ENCODE results near the gene TTC22.

Gene TTC22

DNA sequence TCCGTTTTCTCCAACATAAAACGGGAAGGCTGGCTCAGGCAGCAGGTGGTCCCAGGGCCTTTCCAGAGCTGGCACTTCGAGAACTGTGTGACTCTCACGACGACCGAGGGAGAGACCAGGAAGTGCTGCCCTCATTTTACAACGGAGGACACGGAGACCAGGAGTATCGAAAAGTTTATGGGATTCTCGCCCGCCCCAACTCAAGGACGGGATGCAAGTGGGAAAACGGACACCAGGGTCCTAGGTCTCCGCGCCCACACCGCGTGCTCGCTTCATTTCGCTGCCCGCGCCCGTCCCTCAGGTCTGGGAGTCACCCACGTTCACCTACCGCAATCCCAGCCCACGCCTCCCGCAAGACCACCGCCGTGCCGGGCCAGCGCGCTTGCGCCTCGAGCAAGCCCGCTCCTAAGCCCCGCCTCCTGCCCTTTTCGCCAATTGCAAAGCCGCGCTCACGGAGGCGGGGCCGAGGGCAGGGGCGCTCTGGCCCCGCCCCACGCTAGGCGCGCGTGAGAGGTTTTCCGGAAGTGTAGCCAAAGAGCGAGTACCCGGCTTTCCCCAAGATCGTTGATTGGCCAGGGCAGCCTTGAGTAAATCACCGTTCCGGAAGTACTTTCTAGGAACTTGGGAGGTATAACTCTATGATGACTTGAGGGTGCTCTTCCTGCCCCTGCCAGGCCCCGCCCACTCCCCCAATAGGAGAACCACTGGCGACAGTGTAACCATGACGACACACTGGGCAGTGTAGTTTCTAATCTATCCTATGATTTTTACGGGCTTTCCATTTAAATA is 36.8 kb downstream of the TTC22 start, which contains the start of gene PARS2:
PARS2 (minus strand) TSS at position 391 of the 789 bp plus-strand sequence. CDS start 5,362 bp downstream, outside the sequence.
- H3K4me3 ChIP-seq (ENCODE audit: low read depth, low read length) = peak within 1 kb of the TSS; percentile 94
- DNase-seq (ENCODE audit: low read depth) = peak; percentile 99
- TF ChIP-seq, protein P1, sequence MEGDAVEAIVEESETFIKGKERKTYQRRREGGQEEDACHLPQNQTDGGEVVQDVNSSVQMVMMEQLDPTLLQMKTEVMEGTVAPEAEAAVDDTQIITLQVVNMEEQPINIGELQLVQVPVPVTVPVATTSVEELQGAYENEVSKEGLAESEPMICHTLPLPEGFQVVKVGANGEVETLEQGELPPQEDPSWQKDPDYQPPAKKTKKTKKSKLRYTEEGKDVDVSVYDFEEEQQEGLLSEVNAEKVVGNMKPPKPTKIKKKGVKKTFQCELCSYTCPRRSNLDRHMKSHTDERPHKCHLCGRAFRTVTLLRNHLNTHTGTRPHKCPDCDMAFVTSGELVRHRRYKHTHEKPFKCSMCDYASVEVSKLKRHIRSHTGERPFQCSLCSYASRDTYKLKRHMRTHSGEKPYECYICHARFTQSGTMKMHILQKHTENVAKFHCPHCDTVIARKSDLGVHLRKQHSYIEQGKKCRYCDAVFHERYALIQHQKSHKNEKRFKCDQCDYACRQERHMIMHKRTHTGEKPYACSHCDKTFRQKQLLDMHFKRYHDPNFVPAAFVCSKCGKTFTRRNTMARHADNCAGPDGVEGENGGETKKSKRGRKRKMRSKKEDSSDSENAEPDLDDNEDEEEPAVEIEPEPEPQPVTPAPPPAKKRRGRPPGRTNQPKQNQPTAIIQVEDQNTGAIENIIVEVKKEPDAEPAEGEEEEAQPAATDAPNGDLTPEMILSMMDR (IDR thresholded peaks at IDR 0.05; ENCODE audit: low read depth, low read length, missing control alignments) = no peak

DNA sequence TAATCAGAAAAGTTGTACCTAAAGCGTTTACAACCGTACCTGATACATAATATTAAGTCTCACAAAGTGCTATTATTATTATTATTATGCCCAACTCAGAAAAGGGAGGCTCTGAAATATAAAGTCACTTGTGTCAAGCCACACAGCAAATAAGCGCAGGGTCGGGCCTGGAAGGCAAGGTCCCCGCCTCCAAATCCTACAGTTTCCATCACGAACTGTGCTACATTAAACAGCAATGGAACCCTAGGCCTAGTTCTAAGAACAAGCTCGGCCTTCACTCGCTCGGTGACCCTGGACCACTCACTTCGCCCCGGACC is 37.3 kb downstream of the TTC22 start:
- no peak for DNase-seq (ENCODE audit: low read depth)
- TF ChIP-seq, protein P1 (IDR thresholded peaks at IDR 0.05; ENCODE audit: low read depth, low read length, missing control alignments) = no peak
- H3K4me3 ChIP-seq (ENCODE audit: low read depth, low read length) = peak overlapping the region; percentile 94

DNA sequence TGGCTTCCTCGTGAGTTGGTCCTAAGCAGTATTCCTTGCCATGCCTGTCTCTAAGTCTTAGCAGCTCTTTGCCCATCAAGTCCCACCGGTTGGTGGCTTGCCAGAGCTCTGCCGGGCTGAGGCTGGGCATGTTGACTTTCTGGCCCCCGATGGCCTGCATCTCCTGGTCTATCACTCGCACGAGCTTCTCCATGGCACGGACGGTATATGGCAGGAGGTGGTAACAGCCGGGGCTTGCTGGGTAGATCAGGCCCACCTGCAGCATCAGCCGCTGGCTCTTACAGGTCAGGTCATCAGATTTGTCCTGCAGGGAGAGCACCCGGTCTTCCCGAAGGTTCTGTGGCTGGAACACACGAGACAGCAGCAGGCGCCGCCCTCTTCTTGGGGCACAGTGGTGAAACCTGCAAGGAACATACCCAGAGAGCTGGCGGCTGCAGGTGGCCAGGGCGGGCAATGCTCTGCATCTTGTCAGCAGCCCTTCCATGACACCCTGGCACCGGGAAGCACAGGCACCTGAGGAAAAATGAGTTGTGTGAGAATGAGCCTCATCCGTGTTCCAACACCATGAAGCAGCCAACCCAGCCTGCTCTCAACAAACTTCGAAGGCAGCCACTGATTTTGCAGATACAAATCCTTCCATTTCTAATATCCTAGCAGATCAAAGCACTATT is 42.3 kb downstream of the TTC22 start:
- no peak for DNase-seq (ENCODE audit: low read depth)
- TF ChIP-seq, protein P1 (IDR thresholded peaks at IDR 0.05; ENCODE audit: low read depth, low read length, missing control alignments) = no peak
- H3K4me3 ChIP-seq (ENCODE audit: low read depth, low read length) = no peak overlapping the region

DNA sequence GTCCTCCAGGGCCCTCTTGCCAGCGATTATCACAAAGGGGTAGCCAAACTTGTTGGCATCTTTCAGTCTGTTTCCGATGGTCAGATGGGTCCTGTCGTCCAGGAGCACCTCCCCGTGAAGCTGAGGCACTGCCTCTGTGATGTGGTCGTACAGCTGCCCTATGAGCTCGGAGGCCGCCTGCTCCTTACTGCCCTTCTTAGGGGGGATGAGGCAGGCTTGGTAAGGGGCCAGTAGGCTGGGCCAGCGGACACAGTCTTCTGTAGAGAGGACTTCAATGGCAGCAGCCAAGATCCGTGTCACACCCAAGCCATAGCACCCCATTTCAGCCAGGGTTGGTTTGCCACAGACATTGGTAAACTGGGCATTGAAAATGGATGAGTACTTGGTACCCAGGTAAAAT is 43.3 kb downstream of the TTC22 start:
- TF ChIP-seq, protein P1 (IDR thresholded peaks at IDR 0.05; ENCODE audit: low read depth, low read length, missing control alignments) = no peak
- DNase-seq (ENCODE audit: low read depth) = no peak
- no peak overlapping the region for H3K4me3 ChIP-seq (ENCODE audit: low read depth, low read length)

DNA sequence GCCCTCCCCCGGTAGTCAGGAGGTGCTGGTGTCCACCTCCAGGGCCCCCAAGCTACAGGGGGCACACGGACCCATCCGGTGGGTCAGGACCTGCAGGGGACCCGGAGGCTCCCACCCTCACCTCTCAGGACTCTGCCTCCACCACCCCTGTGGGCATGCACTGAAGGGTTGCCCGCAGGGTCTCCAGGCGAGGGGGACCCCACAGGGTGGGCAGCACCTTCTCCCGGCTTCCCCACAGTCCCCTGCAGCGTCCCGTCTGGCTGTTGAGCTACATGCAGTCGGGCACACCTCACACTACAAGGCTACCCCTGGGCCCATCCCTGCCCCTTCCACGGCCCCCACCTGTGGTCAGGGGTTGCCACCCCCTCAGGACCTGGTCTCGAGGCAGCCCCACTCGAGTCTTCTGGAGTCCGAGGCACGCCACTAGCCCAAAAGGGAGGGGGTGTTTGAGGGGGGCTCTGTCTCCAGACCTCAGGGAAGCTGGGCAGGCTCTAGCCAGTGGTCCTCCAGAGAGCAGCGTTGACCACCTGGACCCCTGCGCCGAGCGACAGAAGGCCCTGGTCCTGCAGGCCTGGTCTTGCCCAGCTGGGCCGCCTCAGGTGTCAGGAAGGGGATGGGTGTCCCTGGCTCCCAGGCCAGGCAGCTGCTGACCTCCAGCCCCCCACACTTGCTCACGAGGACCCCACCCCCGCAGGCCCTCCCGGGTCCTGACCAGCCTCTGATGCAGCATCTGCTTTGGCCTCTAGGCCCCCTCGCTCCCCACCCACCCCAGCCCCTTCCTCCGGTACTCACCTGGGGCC is 46.4 kb downstream of the TTC22 start:
- H3K4me3 ChIP-seq (ENCODE audit: low read depth, low read length) = no peak overlapping the region
- TF ChIP-seq, protein P1 (IDR thresholded peaks at IDR 0.05; ENCODE audit: low read depth, low read length, missing control alignments) = no peak

DNA sequence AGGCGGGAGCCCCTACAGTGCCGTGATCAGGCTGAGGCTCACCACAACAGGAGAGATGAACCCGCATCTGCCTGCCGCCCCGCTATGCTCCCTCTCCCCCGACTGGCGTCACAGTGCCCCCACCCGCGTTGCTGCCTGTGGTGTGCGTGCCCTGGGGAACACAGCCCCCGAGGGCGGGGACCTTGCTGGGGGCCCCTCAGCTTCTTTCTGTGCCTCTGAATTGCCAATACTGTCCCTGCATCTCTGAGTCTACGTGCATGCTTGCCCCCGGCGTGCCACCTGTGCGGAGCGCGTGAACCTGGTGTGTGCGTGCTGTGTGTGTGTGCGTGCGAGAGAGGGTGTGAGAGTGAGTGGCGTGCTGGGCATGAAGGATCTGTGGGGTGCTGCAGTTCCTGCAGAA is 47.1 kb downstream of the TTC22 start:
- no peak overlapping the region for H3K4me3 ChIP-seq (ENCODE audit: low read depth, low read length)
- TF ChIP-seq, protein P1 (IDR thresholded peaks at IDR 0.05; ENCODE audit: low read depth, low read length, missing control alignments) = no peak

More for the DNA sequence above, 46.4 kb downstream of the TTC22 start:
- no peak for DNase-seq (ENCODE audit: low read depth)

More for the DNA sequence above, 47.1 kb downstream of the TTC22 start:
- no peak for DNase-seq (ENCODE audit: low read depth)
